22Rv1 (cell line): ENCODE data around the gene TIMM50.

ENCODE experiments used
- CTCF ChIP-seq: fragments of 450-650 bp; IDR thresholded peaks from 2 replicates; pipeline ENCODE4 v1.5.1; 2017; ENCODE audit warnings: mild to moderate bottlenecking
- ZFX ChIP-seq: fragments of 450-650 bp; IDR thresholded peaks from 2 replicates; pipeline ENCODE4 v1.6.1; 2017; ENCODE audit warnings: antibody characterized with exemption, borderline replicate concordance

- TF ChIP-seq CTCF (no peak), ZFX (no peak)
Measured at GRCh38 chr19:39517432-39517831, 36.8 kb downstream of the TIMM50 start.
